Left ventricle myocardium inferior (tissue), 1 donor: ENCODE measurements around the gene PGR. TPM values are rescaled to one million over a fixed set of nuclear protein-coding genes. Genes with fewer than 3 reads are reported as not detected.
"Not testable (repeated sequence)": the region's sequence is repeated elsewhere in the genome, so short reads cannot be mapped to it uniquely, and the experiment has no call there.

Experiments used
- DNase-seq: peaks from one replicate; pipeline ENCODE4 v3.0.0-alpha.2; 2020
- H3K27ac ChIP-seq: fragments of 200-600 bp; replicated peaks from 2 replicates; pipeline ENCODE4 v1.8.0; 2021
- H3K27me3 ChIP-seq: fragments of 200-600 bp; 2 replicates; pipeline ENCODE4 v1.8.0; 2021; ENCODE audit warnings: low read depth
- H3K36me3 ChIP-seq: fragments of 200-600 bp; 2 replicates; pipeline ENCODE4 v1.8.0; 2021
- H3K4me1 ChIP-seq: fragments of 200-600 bp; 2 replicates; pipeline ENCODE4 v1.8.0; 2021
- H3K4me3 ChIP-seq: fragments of 200-600 bp; 2 replicates; pipeline ENCODE4 v1.8.0; 2021; ENCODE audit warnings: mild to moderate bottlenecking, moderate library complexity
- H3K9me3 ChIP-seq: fragments of 200-600 bp; replicated peaks from 2 replicates; pipeline ENCODE4 v1.8.0; 2021
- intact Hi-C: fragments of 100-400 bp; cut with micrococcal nuclease; formaldehyde crosslinking; loops from one replicate; pipeline ENCODE4 v1.11.0; 2022
- total RNA-seq: library from RNA; stranded (reverse); fragmentation: NEBNext Ultra II Directional; extraction: Animal tissue kit (Norgen Biotek cat#: 25700); gene quantifications from one replicate; pipeline ENCODE4 v1.2.1, GENCODE V29; 2021
- TF ChIP-seq, protein P1 (sequence below): fragments of 200-600 bp; IDR thresholded peaks from 2 replicates; pipeline ENCODE4 v1.8.0; 2021; ENCODE audit warnings: antibody characterized with exemption, mild to moderate bottlenecking, borderline replicate concordance
- donor health status: DM: no; HTN: yes; CAD: no; lungs with severe emphysema.

Gene PGR
- total RNA-seq, 1 donor from 2014 or later = 11.7 TPM

DNA sequence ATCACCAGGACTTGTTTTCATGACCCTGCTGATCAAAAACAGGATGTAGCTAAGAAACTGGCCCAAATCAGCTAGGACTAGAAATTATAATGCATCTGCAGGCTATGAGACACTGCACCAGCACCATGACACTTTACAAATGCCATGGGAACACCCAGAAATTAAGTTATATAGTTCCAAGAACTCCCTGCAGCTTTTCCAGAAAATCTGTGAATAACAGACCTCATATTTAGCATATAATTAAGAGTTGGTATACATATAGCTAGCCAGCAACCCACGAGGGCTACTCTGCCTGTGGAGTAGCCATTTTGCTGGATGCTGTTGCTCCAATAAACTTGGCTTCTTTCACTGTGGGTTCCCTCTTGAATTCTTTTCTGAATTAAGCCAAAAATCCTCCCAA lies 101.0 kb downstream of the PGR start:
- DNase-seq = no peak
- no peaks in the 10 kb centered on the region for H3K36me3 ChIP-seq
- no peak overlapping the region for H3K27ac ChIP-seq
- intact Hi-C loops = no loop called here
- H3K4me3 ChIP-seq = no peak overlapping the region
- no peaks in the 10 kb centered on the region for H3K9me3 ChIP-seq
- H3K27me3 ChIP-seq = no peaks in the 10 kb centered on the region
- TF ChIP-seq, protein P1, sequence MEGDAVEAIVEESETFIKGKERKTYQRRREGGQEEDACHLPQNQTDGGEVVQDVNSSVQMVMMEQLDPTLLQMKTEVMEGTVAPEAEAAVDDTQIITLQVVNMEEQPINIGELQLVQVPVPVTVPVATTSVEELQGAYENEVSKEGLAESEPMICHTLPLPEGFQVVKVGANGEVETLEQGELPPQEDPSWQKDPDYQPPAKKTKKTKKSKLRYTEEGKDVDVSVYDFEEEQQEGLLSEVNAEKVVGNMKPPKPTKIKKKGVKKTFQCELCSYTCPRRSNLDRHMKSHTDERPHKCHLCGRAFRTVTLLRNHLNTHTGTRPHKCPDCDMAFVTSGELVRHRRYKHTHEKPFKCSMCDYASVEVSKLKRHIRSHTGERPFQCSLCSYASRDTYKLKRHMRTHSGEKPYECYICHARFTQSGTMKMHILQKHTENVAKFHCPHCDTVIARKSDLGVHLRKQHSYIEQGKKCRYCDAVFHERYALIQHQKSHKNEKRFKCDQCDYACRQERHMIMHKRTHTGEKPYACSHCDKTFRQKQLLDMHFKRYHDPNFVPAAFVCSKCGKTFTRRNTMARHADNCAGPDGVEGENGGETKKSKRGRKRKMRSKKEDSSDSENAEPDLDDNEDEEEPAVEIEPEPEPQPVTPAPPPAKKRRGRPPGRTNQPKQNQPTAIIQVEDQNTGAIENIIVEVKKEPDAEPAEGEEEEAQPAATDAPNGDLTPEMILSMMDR = no peak
- peaks cover 9% of the 10 kb centered on the region for H3K4me1 ChIP-seq

DNA sequence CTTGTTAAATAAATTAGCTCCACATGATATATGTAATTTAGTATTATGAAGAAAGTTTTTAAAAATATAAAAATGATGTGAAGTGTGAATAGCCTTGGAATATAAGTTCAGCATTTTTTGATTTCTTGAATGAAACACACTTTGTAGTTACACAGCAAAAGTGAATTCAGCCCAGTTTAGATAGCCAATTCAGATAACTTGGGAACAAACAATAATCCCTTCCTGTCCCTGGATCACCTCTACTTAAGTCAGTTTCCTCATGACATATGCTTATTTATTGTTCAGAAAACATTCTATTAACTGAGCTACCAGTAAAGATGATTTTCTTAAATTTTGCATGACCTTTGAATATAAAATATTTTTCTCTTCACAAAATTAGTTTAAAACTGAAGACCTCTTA lies 107.4 kb downstream of the PGR start:
- TF ChIP-seq, protein P1 = no peak
- Histone ChIP-seq H3K27ac (peak overlapping the region; percentile 20), H3K36me3 (no peaks in the 10 kb centered on the region), H3K27me3 (no peaks in the 10 kb centered on the region), H3K4me3 (no peak overlapping the region), H3K4me1 (peaks cover 12% of the 10 kb centered on the region), H3K9me3 (no peaks in the 10 kb centered on the region)
- no peak for DNase-seq
- intact Hi-C loops = no loop called here

DNA sequence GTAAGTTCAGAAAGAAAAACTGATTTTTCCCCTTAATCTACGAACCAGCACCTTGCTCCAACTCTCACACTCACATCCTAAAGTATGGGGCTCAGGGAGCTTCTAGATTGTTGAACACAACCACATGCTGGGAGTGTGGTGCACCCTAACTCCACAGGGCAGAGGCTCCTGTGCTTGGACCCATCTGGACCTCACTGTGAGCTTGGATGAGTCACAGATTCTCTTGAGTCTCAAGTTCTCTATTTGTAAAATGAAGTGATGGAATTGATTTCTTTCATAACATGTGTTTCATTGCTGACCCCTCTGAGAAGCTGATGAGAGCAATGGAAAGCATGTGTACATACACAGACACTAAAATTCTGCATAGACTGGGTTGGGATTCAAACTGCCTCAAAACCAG lies 109.7 kb downstream of the PGR start:
- H3K36me3 ChIP-seq = no peaks in the 10 kb centered on the region
- H3K4me1 ChIP-seq = peaks cover 12% of the 10 kb centered on the region
- H3K9me3 ChIP-seq = no peaks in the 10 kb centered on the region
- TF ChIP-seq, protein P1 = no peak
- H3K4me3 ChIP-seq = no peak overlapping the region
- DNase-seq = no peak
- no peaks in the 10 kb centered on the region for H3K27me3 ChIP-seq
- intact Hi-C loops = no loop called here
- H3K27ac ChIP-seq = no peak overlapping the region

DNA sequence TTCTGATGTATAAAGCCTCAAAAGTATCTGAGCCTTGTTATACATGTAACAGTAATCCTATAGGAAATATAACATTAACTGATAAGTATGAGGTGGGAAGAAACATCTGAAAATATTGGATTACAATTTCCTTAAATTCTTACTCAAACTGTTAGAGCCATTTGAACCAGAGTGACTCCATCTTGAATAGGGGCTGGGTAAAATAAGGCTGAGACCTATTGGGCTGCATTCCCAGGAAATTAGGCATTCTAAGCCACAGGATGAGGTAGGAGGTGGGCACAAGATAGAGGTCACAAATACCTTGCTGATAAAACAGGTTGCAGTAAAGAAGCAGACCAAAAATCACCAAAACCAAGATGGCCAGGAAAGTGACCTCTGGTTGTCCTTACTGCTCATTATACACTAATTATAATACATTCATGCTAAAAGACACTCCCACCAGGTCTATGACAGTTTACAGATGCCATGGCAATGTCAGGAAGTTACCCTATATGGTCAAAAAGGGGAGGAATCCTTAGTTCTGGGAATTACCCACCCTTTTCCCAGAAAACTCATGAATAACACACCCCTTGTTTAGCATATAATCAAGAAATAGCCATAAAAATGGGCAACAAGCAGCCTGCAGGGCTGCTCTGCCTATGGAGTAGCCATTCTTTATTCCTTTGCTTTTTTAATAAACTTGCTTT lies 114.9 kb downstream of the PGR start:
- no peak for DNase-seq
- TF ChIP-seq, protein P1 = no peak

DNA sequence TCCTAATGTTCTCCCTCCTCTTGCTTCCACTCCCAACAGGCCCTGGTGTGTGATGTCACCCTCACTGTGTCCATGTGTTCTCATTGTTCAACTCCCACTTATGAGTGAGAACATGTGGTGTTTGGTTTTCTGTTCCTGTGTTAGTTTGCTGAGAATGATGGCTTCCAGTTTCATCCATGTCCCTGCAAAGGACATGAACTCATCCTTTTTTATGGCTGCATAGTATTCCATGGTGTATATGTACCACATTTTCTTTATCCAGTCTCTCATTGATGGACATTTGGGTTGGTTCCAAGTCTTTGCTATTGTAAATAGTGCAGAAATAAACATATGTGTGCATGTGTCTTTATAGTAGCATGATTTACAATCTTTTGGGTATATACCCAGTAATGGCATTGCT lies 115.9 kb downstream of the PGR start:
- H3K27ac ChIP-seq, H3K4me1 ChIP-seq, intact Hi-C loops, DNase-seq, H3K9me3 ChIP-seq, H3K36me3 ChIP-seq, H3K4me3 ChIP-seq, H3K27me3 ChIP-seq: not testable (repeated sequence)

More for the DNA sequence above, 114.9 kb downstream of the PGR start:
- H3K27ac ChIP-seq = no peak overlapping the region
- no peaks in the 10 kb centered on the region for H3K4me1 ChIP-seq
- H3K4me3 ChIP-seq = no peak overlapping the region
- no peaks in the 10 kb centered on the region for H3K36me3 ChIP-seq
- H3K27me3 ChIP-seq = no peaks in the 10 kb centered on the region
- intact Hi-C loops = no loop called here
- no peaks in the 10 kb centered on the region for H3K9me3 ChIP-seq

DNA sequence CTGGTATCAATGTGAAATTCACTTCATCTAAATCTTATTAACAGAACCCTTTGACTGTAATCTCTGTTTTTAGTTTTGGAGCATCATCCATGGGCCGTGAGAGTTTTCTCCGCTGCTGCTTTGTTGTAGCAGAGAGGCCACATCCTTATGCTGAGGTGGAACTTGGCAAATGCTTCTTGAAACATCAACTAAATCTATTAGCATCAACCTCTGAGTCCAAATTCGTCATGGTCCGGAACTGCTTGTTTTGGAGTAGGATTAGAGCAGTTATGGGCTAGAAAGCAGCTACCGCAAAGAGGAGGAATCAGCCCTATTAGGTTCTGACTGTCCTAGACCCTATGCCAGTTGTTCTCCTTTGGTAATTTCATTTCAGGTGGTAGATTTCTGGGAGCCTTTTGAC lies 117.7 kb downstream of the PGR start:
- TF ChIP-seq, protein P1 = no peak
- H3K9me3 ChIP-seq = no peaks in the 10 kb centered on the region
- intact Hi-C loops = no loop called here
- no peak overlapping the region for H3K4me3 ChIP-seq
- H3K27ac ChIP-seq = no peak overlapping the region
- H3K36me3 ChIP-seq = no peaks in the 10 kb centered on the region
- H3K4me1 ChIP-seq = no peaks in the 10 kb centered on the region
- no peak for DNase-seq
- no peaks in the 10 kb centered on the region for H3K27me3 ChIP-seq
